Bronchial epithelial cell (primary cell): ENCODE measurements around the gene DOCK1. TPM values are rescaled to one million over a fixed set of nuclear protein-coding genes. Genes with fewer than 3 reads are reported as not detected.
A peak's percentile ranks its signal among the peaks of the same experiment; 100 is the strongest.

Source experiments
- DNase-seq: peaks from one replicate; pipeline ENCODE4 v3.0.0-alpha.2; 2010; ENCODE audit warnings: low read depth
- FAIRE-seq: peaks from 2 replicates; lab custom pipeline; 2011; peaks lifted over from hg19 to GRCh38; lab: Jason Lieb, UNC
- H3K27me3 ChIP-seq: 2 replicates; pipeline ENCODE4 v1.5.1; 2011; ENCODE audit warnings: low read length; ENCODE audit not compliant: control insufficient read depth, insufficient read depth
- H3K36me3 ChIP-seq: 2 replicates; pipeline ENCODE4 v1.5.1; 2011; ENCODE audit warnings: low read length; ENCODE audit not compliant: control insufficient read depth, insufficient read depth
- H3K4me3 ChIP-seq: 2 replicates; pipeline ENCODE4 v1.5.1; 2011; ENCODE audit warnings: mild to moderate bottlenecking, low read depth, low read length, control low read depth
- CTCF ChIP-seq: IDR thresholded peaks from 2 replicates; pipeline ENCODE4 v1.5.1; 2011; ENCODE audit warnings: mild to moderate bottlenecking, moderate library complexity, low read length, control low read depth, inconsistent platforms; ENCODE audit not compliant: insufficient read depth, severe bottlenecking
- total RNA-seq: library from RNA; depleted of rRNA; stranded (reverse); fragments of >200 nt; gene quantifications from 2 replicates; pipeline ENCODE4 v1.2.1, GENCODE V29; 2014

The DOCK1 gene
- total RNA-seq, 1 donor from 2014 or later = 173 TPM

GRCh38 chr10:127148066-127148932, 243.1 kb downstream of the DOCK1 start:
- DNase-seq (peak; percentile 93), FAIRE-seq (peak; percentile 64)
- H3K4me3 ChIP-seq = no peak overlapping the region
- no peaks in the 10 kb centered on the region for H3K27me3 ChIP-seq
- TF ChIP-seq CTCF = no peak
- peaks cover 1% of the 10 kb centered on the region for H3K36me3 ChIP-seq

GRCh38 chr10:127148933-127149220, 243.6 kb downstream of the DOCK1 start:
- H3K4me3 ChIP-seq = no peak overlapping the region
- DNase-seq (peak; percentile 95), FAIRE-seq (peak; percentile 96)
- TF ChIP-seq CTCF = no peak
- no peaks in the 10 kb centered on the region for H3K27me3 ChIP-seq
- peaks cover 1% of the 10 kb centered on the region for H3K36me3 ChIP-seq

GRCh38 chr10:127149501-127150081, 244.4 kb downstream of the DOCK1 start:
- no peak for TF ChIP-seq CTCF
- DNase-seq (no peak), FAIRE-seq (no peak)
- H3K36me3 ChIP-seq = peaks cover 1% of the 10 kb centered on the region
- H3K27me3 ChIP-seq = no peaks in the 10 kb centered on the region
- no peak overlapping the region for H3K4me3 ChIP-seq

GRCh38 chr10:127150136-127150535, 244.9 kb downstream of the DOCK1 start:
- Histone ChIP-seq H3K36me3 (peaks cover 1% of the 10 kb centered on the region), H3K4me3 (no peak overlapping the region), H3K27me3 (no peaks in the 10 kb centered on the region)
- DNase-seq (peak; percentile 55), FAIRE-seq (no peak)
- TF ChIP-seq CTCF = no peak

- no peak for TF ChIP-seq CTCF
- FAIRE-seq = peak; percentile 92
- H3K27me3 ChIP-seq = no peaks in the 10 kb centered on the region
- DNase-seq = peak; percentile 30
- H3K4me3 ChIP-seq = no peak overlapping the region
- no peaks in the 10 kb centered on the region for H3K36me3 ChIP-seq
Measured at GRCh38 chr10:127151541-127151940, 246.3 kb downstream of the DOCK1 start.
